ENCODE data around the gene ALPL. TPM values are rescaled to one million over a fixed set of nuclear protein-coding genes. Genes with fewer than 3 reads are reported as not detected.

ALPL gene
- polyA plus RNA-seq, 3 donors = not detected

GRCh38 chr1:21584096-21584495 is 74.9 kb downstream of the ALPL start:
- Mint-ChIP-seq H3K27ac (no peak overlapping the region), H3K4me3 (no peak overlapping the region), H3K4me1 (peaks cover 8% of the 10 kb centered on the region), H3K27me3 (ENCODE audit: low read depth in 3 of 3) (peaks cover 7 to 15% (median 8%) of the 10 kb centered on the region in 3 donors), H3K36me3 (no peaks in the 10 kb centered on the region), H3K9me3 (no peaks in the 10 kb centered on the region)
- Histone ChIP-seq H3K9me3 (replicated peaks in 1 of 2; ENCODE audit: control insufficient read depth in 1 of 2, insufficient read depth in 1 of 2, low read length in 2 of 2) (no peaks in the 10 kb centered on the region), H3K9ac (ENCODE audit: insufficient read depth, low read length, poor library complexity, severe bottlenecking) (no peak overlapping the region), H3K4me1 (ENCODE audit: control insufficient read depth in 1 of 2, insufficient read depth in 2 of 2, low read length in 2 of 2) (peaks cover 3 to 10% of the 10 kb centered on the region in 2 donors), H3K4me2 (replicated peaks; ENCODE audit: extremely low read depth, low read length, poor library complexity, severe bottlenecking) (no peak overlapping the region), H2AFZ (ENCODE audit: insufficient read depth, low read depth, low read length, poor library complexity, severe bottlenecking) (no peak overlapping the region), H4K20me1 (ENCODE audit: insufficient read depth, low read length) (no peaks in the 10 kb centered on the region), H3K27me3 (ENCODE audit: control insufficient read depth in 2 of 2, insufficient read depth in 2 of 2, low read length in 2 of 2) (no peaks in the 10 kb centered on the region), H3K27ac (ENCODE audit: low read depth in 1 of 2, low read length in 2 of 2) (no peak overlapping the region), H3K79me2 (ENCODE audit: insufficient read depth, low read length) (no peaks in the 10 kb centered on the region), H3K36me3 (replicated peaks in 1 of 2; ENCODE audit: control insufficient read depth in 1 of 2, insufficient read depth in 2 of 2, low read length in 2 of 2) (no peaks in the 10 kb centered on the region), H3K4me3 (replicated peaks in 1 of 3; ENCODE audit: low read depth in 2 of 3, low read length in 3 of 3) (no peak overlapping the region)
- DNase-seq = no peak
- intact Hi-C loops (cut with micrococcal nuclease) = no loop called here
- 76% methylated on average over 5 of the region's 10 CpGs for WGBS (ENCODE audit: insufficient coverage)
- TF ChIP-seq CTCF (IDR thresholded peaks at IDR 0.05) = no peak

GRCh38 chr1:21585037-21585436 is 75.8 kb downstream of the ALPL start:
- Histone ChIP-seq H3K27ac (ENCODE audit: low read depth in 1 of 2, low read length in 2 of 2) (no peak overlapping the region), H4K20me1 (ENCODE audit: insufficient read depth, low read length) (no peaks in the 10 kb centered on the region), H3K9me3 (replicated peaks in 1 of 2; ENCODE audit: control insufficient read depth in 1 of 2, insufficient read depth in 1 of 2, low read length in 2 of 2) (no peaks in the 10 kb centered on the region), H3K9ac (ENCODE audit: insufficient read depth, low read length, poor library complexity, severe bottlenecking) (no peak overlapping the region), H3K4me2 (replicated peaks; ENCODE audit: extremely low read depth, low read length, poor library complexity, severe bottlenecking) (no peak overlapping the region), H2AFZ (ENCODE audit: insufficient read depth, low read depth, low read length, poor library complexity, severe bottlenecking) (no peak overlapping the region), H3K27me3 (ENCODE audit: control insufficient read depth in 2 of 2, insufficient read depth in 2 of 2, low read length in 2 of 2) (no peaks in the 10 kb centered on the region), H3K79me2 (ENCODE audit: insufficient read depth, low read length) (no peaks in the 10 kb centered on the region), H3K36me3 (replicated peaks in 1 of 2; ENCODE audit: control insufficient read depth in 1 of 2, insufficient read depth in 2 of 2, low read length in 2 of 2) (no peaks in the 10 kb centered on the region), H3K4me1 (ENCODE audit: control insufficient read depth in 1 of 2, insufficient read depth in 2 of 2, low read length in 2 of 2) (peaks cover 3 to 10% of the 10 kb centered on the region in 2 donors), H3K4me3 (replicated peaks in 1 of 3; ENCODE audit: low read depth in 2 of 3, low read length in 3 of 3) (no peak overlapping the region)
- H3K27ac Mint-ChIP-seq = no peak overlapping the region
- intact Hi-C loops (cut with micrococcal nuclease) = no loop called here
- peaks cover 8% of the 10 kb centered on the region for H3K4me1 Mint-ChIP-seq
- H3K36me3 Mint-ChIP-seq = no peaks in the 10 kb centered on the region
- H3K4me3 Mint-ChIP-seq = no peak overlapping the region
- TF ChIP-seq CTCF (IDR thresholded peaks at IDR 0.05) = no peak
- 79% methylated on average over 8 of the region's 9 CpGs for WGBS (ENCODE audit: insufficient coverage)
- peaks cover 7 to 21% (median 11%) of the 10 kb centered on the region in 3 donors for H3K27me3 Mint-ChIP-seq (ENCODE audit: low read depth in 3 of 3)
- no peak for DNase-seq
- H3K9me3 Mint-ChIP-seq = no peaks in the 10 kb centered on the region
